Cerebellar cortex (tissue), 1 donor: ENCODE data around the gene ATE1.
"Not testable (repeated sequence)": the region's sequence is repeated elsewhere in the genome, so short reads cannot be mapped to it uniquely, and the experiment has no call there.

Source experiments
- DNase-seq: peaks from one replicate; pipeline ENCODE4 v3.0.0-alpha.2; 2015; ENCODE audit warnings: low spot score

The ATE1 gene

DNA sequence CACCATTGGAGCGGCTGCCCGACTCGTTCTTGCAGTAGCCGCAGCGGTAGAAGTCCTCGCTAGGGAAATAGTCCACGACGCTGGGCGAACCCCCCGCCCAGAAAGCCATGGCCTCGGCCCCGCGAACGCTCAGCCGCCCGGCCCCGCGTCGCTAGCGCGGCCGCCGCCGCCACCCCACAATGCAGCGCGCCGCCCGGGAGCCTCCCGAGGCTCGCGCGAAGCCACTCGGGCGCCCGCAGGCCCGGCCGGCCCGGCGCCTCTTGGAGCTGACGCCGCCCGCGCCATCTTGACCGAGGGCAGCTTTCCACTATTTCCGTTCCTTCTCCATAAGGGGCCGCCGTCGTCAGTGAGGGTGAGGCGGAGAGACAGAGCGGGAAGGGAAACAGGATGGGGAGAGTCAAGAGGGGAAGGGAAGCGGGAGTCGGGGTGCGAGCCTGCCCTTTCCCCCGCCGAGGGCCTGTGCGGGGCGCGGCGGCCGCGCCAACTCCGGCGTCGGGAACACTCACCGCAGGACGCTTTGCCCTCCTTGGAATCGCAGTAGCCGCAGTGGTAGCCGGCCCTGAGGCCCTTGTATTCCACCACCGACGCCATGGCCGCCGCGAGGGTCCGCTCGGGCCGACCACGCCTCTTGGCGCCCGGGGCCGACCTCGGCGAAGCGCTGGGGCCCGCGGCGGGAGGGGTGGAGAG lies at the start of gene ATE1:
Gene ATE1, minus strand, starts transcription at position 191 of the 687 bp plus-strand sequence. Its CDS starts 82 bp downstream, at position 109.
- peak; percentile 90 for DNase-seq

DNA sequence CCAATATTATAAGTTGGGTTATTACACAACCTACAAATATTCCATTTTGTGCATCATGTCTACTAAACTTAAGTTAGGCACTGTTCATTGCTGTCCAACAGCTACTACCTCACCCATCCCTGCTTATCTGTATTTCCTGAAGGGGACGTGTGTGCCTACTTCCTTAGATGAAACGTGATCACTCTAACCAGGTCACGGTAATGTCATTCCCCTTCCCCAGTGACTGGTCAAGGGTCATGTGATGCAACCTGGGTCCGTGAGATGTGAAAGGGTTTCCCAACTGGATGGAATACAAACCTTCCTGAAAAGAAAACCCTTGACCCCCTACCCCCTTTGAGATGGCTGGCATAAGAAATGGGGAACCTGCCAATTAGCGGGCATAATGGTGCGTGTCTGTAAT lies 48.8 kb upstream of the ATE1 start:
- no peak for DNase-seq

DNA sequence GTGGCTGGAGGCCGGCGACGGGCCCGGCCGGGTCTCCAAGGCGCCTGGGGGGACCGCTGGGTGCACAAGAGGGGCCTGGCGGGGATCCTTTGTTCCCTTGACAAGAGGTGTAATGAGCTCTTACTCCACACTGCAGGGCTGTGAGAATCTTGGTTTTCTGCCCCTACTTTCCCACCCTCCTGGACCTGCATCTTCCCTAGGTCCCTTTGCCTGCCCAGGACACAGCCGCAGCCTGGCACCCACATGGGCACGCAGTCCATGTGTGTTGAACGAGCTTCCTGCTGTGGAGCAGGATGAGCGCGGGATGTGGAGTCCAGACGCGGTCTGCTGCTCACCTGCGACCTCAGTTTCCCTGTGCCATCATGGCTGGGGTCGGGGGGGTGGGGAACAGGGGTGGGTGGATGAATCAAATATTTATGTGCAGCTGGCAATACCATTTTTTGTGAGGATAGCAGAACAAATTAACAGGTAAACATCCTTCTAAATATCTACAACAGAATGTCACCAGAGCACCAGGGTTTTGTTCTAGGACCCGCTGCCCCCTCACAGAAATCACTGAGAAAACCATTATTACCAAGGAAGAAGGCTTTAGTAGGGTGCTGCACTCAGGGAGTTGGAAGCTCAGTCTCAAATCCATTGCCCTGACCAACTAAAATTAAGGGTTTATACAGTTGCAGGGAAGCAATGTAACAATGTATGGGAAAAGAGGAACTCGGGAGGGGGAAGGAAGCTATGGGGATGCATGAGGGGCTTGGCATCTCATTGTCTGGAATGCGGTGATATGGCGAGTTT lies 47.7 kb upstream of the ATE1 start:
- DNase-seq: no peak

DNA sequence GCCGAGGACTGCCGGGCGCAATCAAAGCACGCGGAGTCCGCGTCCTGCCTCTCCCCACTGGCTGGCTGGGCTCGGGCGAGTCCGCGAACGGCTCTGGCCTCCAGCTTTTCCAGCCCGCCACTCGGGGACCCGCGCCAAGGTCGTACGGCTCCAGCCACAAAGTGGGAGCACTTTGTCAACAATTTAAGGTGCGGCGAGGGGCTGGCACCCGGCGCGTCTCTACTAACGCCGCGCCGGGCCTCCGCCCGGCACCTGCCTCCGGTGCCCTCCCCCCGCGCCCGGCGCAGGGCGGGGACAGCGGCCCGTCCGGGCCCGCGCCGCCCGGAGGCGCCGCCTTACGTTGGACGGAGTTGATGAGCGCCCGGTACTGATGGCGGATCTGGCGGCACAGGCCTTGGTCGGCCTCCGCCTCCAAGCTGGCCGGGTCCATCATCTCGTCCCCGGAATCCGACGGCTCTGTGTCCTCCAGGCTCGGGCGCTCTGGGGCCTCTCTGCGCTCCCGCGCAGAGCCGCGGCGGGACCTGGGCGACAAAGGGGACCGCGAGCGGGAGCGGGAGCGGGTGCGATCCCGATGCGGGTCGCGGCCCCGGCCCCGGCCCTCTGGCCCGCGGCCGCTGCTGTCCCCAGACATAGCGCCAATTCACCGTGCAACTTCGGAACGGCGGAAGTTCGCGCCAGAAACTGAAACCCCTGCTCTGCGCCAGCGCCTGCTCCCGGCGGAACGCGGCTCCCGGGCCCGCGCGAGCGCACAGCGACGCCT lies 46.9 kb upstream of the ATE1 start, which contains the start of gene NSMCE4A:
Gene NSMCE4A, minus strand, starts transcription at position 683 of the 760 bp plus-strand sequence. Its CDS starts 52 bp downstream, at position 631.
- DNase-seq: peak; percentile 64

DNA sequence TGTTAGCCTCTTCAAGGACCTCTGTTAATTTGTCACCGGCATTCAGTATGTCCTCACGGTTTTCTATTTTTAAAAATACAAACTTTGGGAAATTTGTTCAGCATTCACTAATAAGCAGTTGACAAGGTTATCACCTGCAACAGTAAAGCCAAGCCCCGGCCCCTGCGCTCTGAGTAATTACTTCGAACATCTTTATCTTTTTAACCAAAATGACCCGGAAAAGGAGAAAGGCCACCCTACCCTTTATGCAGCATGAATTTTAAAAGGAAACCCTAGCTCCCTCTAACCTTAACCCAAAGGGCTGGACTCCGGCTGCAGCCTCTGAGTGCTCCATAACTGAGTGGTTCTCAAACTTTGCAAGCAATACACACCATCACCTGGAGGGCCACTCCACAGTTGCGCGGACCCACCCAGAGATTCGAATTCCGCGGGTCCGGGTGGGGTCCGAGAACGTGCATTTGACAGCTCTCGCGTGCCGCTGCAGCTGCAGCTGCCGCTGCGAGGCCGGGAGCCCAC lies 46.2 kb upstream of the ATE1 start:
- DNase-seq: no peak

DNA sequence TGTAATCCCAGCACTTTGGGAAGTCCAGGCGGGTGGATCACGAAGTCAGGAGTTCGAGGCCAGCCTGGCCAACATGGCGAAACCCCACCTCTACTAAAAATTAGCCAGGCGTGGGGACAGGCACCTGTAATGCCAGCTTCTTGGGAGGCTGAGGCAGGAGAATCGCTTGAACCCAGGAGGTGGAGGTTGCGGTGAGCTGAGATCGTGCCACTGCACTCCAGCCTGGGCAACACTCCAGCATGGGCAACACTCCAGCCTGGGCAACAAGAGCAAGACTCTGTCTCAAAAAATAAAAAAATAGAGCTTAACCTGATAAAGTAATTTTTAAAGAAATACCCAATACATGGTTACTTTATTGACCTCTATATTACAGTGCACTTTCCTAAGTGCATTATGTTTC lies 41.3 kb upstream of the ATE1 start:
- not testable (repeated sequence) for DNase-seq

DNA sequence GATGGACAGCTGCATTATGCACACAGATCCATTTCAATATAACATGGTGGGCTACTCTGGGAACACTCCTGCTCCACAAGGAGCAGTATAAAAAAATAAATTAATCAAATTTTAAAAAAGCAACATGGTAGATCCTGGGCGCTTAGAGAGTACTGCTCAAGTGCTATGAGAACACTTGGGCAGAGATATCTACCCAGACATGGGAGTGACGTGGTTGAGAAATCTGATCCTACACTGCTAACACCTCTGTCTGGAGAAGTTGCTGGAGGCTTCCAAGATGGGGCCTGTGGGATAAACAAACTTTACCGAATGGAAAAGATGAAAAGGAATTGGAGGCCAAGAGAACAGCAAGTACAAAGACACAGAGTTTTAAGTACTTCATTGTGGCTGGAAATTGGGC lies 38.2 kb upstream of the ATE1 start:
- no peak for DNase-seq

DNA sequence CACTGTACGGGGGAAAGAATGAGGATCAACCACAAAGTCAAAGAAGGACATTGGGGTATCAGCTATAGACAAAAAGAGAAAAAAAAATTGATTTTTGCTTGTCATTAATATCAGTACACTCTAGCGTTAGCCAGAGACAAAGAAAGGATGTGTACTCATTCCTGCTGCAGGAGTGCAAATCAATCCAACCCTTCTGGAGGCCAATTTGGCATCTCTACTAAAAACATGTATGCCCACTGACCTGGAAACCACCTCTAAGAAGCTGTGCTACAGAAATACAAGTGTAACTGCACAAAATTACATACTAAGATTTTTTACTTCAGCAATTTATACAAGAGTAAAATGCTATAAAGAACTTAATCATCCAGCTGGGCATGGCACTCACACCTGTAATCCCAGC lies 33.6 kb upstream of the ATE1 start:
- no peak for DNase-seq

DNA sequence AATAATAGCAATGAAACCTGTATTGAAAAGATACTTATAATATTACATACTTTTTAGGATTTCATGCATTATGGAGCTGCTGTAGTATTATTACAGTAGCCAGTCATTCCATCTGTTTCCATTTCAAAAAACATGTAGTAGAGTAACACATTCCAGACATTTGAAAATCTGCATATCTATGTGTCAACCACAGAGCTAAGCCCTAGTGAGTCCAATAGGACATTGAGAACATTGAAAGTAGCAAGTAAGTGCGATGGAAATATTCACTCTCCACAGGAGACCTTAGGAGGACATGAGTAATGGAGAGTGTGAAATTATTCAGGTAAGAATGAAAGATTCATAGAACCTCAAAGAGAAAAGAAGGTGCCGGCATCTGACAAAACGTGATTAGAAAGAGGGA lies 31.8 kb upstream of the ATE1 start:
- DNase-seq: no peak

DNA sequence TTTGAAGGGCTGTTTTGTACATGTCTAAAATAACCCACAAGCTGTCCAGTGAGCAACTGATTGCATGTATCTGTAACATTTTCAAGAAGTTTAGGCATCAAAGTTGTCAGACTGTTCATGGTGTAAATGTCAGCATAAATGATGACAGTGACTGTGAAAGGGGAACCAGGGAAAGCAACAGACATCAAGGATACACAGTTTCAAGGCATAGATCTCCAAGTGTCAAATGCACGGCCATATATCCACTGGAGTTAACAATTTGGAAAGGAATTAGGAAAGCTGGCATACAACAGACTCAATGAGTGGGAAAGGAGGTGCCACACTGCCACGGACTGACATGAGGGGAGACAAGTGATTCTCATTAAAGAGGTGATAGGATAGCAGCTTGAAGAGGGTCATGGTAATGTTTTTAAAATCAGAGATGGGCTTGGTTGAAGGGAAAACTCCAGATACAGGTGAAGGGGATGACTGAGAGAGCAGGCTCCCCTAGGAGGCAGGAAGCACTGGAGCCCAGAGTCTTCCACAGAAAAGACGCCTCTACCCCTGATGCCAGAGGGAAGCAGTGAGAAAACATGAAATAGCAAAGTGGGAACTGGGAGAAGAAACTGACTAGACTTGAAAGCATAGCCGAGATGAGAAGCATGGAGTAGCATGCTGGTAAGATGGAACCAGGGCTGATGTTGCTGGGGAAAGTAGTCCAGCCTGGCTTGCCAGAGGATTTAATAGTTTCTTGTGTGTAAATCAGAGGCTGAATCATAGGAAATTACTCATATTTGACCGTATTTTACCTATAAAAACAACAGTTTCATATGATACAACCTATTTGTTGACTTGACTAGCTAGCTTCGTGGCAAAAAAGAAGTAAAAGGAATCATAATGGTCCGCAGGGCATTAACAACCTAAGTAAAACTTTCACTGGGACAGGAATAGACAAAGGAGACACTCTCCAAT lies 28.6 kb upstream of the ATE1 start:
- DNase-seq: no peak

DNA sequence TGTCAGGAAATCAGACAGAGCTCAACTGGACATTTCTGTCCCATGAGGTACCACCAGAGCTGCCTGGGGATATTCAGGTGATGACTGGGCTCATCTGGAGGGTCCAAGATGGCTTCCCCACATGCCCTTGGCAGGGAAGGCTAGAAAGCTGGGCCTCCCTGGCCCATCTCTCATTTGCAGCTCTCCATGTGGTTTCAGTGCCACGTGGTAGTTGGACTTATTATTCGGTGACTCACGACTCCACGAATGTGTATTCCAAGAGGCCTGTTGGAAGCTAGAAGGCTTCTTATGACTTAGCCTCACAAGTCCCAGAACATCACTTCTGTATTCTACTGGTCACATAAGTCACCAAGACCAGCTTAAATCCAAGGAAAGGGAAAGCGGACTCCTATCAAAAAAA lies 24.4 kb upstream of the ATE1 start:
- no peak for DNase-seq

DNA sequence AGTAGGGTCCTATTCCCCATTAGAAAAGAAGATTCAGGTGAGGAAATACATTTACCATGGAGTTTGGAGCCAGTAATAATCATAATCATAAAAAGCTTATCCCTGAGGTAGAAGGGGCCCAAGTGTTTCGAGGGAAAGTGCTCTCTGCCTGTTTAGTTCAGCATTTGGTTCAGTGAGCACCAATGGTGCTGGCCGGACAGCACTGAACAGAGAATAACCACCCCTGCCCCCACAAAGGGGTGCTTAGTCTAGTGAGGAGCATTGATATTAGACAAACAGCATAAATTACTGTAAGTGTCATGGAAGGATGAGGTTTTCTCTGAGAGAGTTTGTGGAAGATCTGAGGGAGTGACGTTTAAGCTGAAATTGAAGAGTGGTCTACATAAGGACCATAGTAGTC lies 21.6 kb upstream of the ATE1 start:
- no peak for DNase-seq

DNA sequence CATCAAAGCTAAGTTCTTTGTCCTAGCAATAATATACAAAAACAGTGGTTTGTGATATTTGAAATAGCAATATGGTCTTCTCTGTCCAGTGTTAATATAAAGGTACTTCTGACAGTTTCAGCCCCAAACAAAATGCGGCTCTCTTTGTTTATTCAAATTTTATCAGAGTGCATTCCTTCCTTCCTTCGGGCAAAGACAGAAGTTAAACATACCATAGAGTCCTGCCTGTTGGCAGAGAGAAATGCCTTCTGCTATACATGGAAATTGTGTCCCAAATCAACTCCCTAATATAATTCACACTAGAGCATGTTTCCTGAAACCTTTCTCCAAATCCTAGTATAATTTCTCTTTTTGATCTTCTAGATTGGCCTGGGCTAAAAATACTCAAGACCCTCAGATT lies 21.2 kb upstream of the ATE1 start:
- DNase-seq: no peak

DNA sequence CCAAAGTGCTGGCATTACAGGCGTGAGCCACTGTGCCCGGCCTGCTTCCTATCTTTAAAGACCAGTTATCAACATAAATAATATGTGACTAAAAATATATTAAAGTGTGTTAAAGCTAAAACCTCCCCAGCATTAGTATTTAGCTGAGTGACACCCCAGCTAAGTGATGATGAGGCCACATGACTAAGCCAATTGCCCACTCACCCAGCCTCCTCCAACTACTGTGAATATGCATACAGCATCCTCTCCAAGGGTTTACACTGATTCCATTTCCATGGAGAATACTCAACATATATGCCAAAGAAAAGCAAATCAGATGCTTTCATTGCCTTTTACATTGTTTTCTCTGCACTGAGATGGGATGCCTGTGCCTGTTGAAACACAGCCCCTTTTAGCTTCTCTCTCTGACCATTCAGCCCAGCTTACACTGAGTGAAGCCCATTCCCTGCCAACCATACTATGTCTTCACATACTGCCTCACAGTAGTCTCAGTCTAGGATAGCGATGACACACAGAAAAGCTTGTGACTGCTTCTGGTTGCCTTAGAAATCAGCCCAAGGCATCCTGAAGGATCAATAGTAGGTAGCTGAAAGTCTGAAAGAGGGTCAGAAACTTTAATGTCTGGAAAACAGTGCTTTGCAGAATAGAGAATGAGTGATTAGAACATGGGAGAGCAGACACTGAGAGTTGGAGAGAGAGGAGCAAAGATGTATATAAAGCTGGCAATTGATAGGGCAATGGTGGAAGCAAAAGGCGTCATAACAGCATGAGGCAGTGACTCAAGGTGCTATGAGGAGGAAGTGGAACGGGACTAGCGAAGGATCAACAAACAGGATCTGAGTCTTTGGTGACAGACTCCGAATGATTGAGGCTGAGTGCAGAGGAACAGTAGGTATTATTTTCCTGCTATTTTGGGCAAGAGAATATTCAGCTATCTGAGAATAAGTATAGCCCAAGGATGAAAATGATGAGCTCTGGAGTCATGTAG lies 19.8 kb upstream of the ATE1 start:
- no peak for DNase-seq

DNA sequence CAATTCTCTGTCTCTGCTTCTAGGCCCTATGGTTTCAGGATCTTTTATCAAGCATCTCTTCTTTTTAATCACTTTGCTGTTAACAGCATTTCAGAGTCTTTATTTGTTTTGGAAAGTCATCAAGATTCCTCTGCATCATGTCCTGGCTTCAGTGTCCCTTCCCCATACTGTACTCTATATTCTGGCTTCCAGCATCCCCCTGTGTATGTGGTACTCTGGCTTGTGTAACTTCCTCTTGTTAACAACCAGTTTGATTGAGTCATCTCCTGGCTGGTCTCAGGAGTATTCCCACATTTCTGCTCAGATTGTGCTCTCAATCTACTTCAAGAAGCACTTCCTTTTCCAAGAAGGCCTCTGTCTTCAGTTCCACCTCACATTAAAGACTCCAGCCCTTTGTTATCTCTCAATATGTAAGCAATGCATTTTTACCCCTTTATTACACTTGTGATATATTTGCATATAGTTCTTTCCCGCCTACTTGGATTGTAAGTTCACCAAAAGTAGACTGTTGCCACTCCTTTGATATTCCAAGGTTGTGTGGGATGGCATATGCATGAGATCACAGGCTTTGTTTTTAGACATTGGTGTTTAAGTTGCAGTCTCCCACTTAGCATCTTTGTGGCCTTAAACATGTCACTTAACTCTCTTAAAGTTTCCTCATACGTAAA lies 15.1 kb upstream of the ATE1 start:
- no peak for DNase-seq

DNA sequence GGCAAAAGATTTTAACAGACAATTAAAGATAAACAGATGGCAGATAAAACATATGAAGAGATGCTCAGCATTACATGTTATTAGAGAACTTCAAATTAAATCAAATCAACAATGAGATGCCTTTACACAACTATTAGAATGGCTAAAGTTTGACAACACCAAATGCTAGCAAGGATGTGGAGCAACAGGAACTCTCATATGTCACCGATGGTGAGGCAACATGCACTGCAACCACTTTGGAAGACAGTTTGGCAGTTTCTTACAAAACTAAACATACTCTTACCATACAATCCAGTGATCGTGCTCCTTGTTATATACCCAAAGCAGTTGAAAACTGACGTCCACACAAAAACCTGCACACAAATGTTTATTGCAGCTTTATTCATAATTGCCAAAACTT lies 13.7 kb upstream of the ATE1 start:
- no peak for DNase-seq

DNA sequence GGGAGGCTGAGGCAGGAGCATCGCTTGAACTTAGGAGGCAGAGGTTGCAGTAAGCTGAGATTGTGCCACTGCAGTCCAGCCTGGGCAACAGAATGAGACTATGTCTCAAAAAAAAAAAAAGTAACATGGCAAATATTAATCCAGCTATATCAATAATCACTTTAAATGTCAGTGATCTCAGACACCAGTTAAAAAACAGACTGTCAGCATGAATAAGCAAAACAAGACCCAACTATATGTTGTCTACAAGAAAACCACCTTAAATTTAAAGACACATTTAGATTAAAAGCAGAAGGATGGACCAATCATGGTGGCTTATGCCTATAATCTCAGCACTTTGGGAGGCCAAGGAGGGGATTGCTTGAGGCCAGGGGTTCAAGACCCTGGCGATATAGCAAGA lies 8.5 kb upstream of the ATE1 start:
- DNase-seq: no peak

DNA sequence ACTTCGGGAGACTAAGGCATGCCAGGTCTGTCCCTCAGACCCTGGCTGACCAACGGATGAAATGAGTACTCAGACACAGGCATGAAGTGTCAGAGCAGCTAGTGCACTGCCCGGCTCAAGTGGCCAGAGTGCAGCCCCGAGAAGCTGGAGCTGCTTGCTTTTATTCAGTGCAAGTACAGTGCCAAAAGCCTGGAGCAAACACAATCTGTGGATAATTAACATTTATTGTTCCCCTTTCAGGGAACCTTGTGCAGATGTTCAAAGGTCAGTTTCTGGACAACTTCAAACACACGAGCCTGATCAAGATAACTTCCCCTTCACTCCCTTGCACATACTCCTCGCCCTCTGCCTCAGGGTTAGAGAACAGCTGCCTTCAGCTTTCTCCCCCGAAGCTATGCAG lies 7.9 kb upstream of the ATE1 start:
- no peak for DNase-seq

DNA sequence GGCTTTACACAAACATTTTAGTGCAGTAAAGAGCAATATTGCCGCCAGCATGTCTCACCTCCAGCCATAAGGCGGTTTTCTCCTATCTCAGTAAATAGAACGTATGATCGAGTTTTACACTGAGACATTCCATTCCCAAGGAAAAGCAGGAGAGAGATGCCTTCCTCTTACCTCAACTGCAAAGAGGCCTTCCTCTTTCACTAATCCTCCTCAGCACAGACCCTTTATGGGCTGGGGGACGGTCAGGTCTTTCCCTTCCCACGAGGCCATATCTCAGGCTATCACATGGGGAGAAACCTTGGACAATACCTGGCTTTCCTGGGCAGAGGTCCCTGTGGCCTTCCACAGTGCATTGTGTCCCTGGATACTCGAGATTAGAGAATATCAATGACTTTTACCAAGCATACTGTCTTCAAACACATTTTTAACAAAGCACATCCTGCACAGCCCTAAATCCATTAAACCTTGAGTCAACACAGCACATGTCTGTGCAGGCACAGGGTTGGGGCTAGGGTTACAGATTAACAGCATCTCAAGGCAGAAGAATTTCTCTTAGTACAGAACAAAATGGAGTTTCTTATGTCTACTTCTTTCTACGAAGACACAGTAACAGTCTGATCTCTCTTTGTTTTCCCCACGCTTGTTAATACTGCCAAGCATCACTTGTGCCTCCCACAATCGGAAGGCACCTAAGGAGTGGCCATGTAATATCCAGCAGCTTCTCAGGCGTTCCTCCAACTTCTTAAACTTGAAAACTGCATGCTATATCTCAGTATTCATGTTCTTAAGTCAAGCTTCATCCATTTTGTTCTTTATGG lies 2.6 kb upstream of the ATE1 start:
- not testable (repeated sequence) for DNase-seq
